HL-60 (cell line): ENCODE measurements around the gene PITPNC1.

ENCODE experiments used
- DNase-seq, 2 experiments: peaks; one replicate each; pipeline ENCODE4 v3.0.0-alpha.2; 2010 to 2020; ENCODE audit warnings: low read depth in 1 of 2, low spot score in 1 of 2
- H3K27ac ChIP-seq: fragments of 250-450 bp; sonication (Bioruptor Pico); replicated peaks from 2 replicates; pipeline ENCODE4 v1.5.1; 2020; ENCODE audit warnings: mild to moderate bottlenecking, moderate library complexity
- H3K27me3 ChIP-seq: fragments of 250-450 bp; sonication (Bioruptor Pico); 2 replicates; pipeline ENCODE4 v1.5.1; 2021; ENCODE audit warnings: mild to moderate bottlenecking, moderate library complexity; ENCODE audit not compliant: insufficient read depth, poor library complexity, severe bottlenecking
- H3K4me3 ChIP-seq: replicated peaks from 2 replicates; pipeline ENCODE4 v1.5.1; 2011; ENCODE audit warnings: mild to moderate bottlenecking, control low read depth, low read length; ENCODE audit not compliant: insufficient read depth
- GABPA ChIP-seq: IDR thresholded peaks from 2 replicates; pipeline ENCODE4 v1.6.1; 2012; ENCODE audit warnings: low read depth
- POLR2AphosphoS5 ChIP-seq: IDR thresholded peaks from 2 replicates; pipeline ENCODE4 v1.6.1; 2012; ENCODE audit warnings: low read depth
- SPI1 ChIP-seq: IDR thresholded peaks from 2 replicates; pipeline ENCODE4 v1.6.1; 2012; ENCODE audit warnings: low read depth, mild to moderate bottlenecking, borderline replicate concordance
- TF ChIP-seq, protein P1 (sequence below): IDR thresholded peaks from 2 replicates; pipeline ENCODE4 v1.6.1; 2012; ENCODE audit warnings: low read depth; ENCODE audit not compliant: insufficient replicate concordance
- TF ChIP-seq, protein P2 (sequence below): IDR thresholded peaks from one replicate; pipeline ENCODE4 v1.5.1; 2011; ENCODE audit warnings: low read length, control low read depth, inconsistent platforms; ENCODE audit not compliant: insufficient read depth

PITPNC1 gene

GRCh38 chr17:67399676-67400075 lies 22.6 kb downstream of the PITPNC1 start:
- H3K27ac ChIP-seq: peak overlapping the region; percentile 72

DNA sequence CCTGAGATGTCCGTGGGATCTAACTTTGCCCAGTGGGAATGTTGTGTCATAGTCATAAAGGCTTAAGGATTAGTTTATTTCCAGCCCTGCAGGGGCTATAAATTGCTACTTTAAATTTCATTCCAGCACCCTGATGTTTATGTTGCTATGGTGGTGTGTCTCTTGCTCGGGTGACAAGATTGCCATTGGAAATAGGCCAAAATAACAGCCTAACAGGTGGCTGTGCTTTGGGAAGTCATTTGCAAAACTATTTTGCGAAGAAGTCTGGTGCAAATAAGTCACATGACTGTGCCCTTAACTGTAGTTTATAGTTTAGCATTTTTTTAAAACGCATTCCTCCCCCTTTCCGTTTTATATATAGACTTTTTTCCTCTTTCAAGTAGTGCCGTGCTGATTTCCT lies 23.1 kb downstream of the PITPNC1 start:
- Histone ChIP-seq H3K27me3 (no peaks in the 10 kb centered on the region), H3K27ac (peak overlapping the region; percentile 72), H3K4me3 (no peak overlapping the region)
- peak; percentile 42 to 83 for DNase-seq
- TF ChIP-seq, protein P1, sequence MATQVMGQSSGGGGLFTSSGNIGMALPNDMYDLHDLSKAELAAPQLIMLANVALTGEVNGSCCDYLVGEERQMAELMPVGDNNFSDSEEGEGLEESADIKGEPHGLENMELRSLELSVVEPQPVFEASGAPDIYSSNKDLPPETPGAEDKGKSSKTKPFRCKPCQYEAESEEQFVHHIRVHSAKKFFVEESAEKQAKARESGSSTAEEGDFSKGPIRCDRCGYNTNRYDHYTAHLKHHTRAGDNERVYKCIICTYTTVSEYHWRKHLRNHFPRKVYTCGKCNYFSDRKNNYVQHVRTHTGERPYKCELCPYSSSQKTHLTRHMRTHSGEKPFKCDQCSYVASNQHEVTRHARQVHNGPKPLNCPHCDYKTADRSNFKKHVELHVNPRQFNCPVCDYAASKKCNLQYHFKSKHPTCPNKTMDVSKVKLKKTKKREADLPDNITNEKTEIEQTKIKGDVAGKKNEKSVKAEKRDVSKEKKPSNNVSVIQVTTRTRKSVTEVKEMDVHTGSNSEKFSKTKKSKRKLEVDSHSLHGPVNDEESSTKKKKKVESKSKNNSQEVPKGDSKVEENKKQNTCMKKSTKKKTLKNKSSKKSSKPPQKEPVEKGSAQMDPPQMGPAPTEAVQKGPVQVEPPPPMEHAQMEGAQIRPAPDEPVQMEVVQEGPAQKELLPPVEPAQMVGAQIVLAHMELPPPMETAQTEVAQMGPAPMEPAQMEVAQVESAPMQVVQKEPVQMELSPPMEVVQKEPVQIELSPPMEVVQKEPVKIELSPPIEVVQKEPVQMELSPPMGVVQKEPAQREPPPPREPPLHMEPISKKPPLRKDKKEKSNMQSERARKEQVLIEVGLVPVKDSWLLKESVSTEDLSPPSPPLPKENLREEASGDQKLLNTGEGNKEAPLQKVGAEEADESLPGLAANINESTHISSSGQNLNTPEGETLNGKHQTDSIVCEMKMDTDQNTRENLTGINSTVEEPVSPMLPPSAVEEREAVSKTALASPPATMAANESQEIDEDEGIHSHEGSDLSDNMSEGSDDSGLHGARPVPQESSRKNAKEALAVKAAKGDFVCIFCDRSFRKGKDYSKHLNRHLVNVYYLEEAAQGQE: no peak
- TF ChIP-seq POLR2AphosphoS5: no peak
- TF ChIP-seq SPI1: no peak
- TF ChIP-seq GABPA: no peak
- TF ChIP-seq, protein P2, sequence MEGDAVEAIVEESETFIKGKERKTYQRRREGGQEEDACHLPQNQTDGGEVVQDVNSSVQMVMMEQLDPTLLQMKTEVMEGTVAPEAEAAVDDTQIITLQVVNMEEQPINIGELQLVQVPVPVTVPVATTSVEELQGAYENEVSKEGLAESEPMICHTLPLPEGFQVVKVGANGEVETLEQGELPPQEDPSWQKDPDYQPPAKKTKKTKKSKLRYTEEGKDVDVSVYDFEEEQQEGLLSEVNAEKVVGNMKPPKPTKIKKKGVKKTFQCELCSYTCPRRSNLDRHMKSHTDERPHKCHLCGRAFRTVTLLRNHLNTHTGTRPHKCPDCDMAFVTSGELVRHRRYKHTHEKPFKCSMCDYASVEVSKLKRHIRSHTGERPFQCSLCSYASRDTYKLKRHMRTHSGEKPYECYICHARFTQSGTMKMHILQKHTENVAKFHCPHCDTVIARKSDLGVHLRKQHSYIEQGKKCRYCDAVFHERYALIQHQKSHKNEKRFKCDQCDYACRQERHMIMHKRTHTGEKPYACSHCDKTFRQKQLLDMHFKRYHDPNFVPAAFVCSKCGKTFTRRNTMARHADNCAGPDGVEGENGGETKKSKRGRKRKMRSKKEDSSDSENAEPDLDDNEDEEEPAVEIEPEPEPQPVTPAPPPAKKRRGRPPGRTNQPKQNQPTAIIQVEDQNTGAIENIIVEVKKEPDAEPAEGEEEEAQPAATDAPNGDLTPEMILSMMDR: no peak

More at GRCh38 chr17:67399676-67400075, 22.6 kb downstream of the PITPNC1 start:
- TF ChIP-seq, protein P2: no peak
- TF ChIP-seq POLR2AphosphoS5 (no peak), SPI1 (no peak), GABPA (no peak)
- TF ChIP-seq, protein P1: no peak
- DNase-seq: no peak
- Histone ChIP-seq H3K4me3 (no peak overlapping the region), H3K27me3 (no peaks in the 10 kb centered on the region)

- Histone ChIP-seq H3K4me3 (no peak overlapping the region), H3K27ac (peak overlapping the region; percentile 72), H3K27me3 (no peaks in the 10 kb centered on the region)
- no peak for DNase-seq
- no peak for TF ChIP-seq GABPA
- TF ChIP-seq SPI1: no peak
- TF ChIP-seq, protein P2: no peak
- TF ChIP-seq POLR2AphosphoS5: no peak
Observed at GRCh38 chr17:67401106-67401505, 24.0 kb downstream of the PITPNC1 start.
